ENCODE data around the gene POC1A.

The POC1A gene

GRCh38 chr3:52055537-52056351, 98.5 kb downstream of the POC1A start:
- H3K9me3 ChIP-seq (ENCODE audit: control insufficient read depth, low read length): no peaks in the 10 kb centered on the region
- peaks cover 15% of the 10 kb centered on the region for H3K36me3 ChIP-seq (ENCODE audit: control insufficient read depth, insufficient read depth, low read length, severe bottlenecking)
- H3K4me1 ChIP-seq (ENCODE audit: control insufficient read depth, insufficient read depth, low read length): peaks cover 37% of the 10 kb centered on the region
- peak; percentile 71 for DNase-seq (ENCODE audit: low read depth)
- no peaks in the 10 kb centered on the region for H3K27me3 ChIP-seq (replicated peaks; ENCODE audit: control insufficient read depth, insufficient read depth, low read length)
- peak overlapping the region; percentile 88 for H3K9ac ChIP-seq (ENCODE audit: low read length)
- peak overlapping the region; percentile 87 for H3K4me3 ChIP-seq (ENCODE audit: low read length)

- peaks cover 37% of the 10 kb centered on the region for H3K4me1 ChIP-seq (ENCODE audit: control insufficient read depth, insufficient read depth, low read length)
These were observed 99.3 kb downstream of the POC1A start for GRCh38 chr3:52054661-52055511.

GRCh38 chr3:52053307-52054304, 100.6 kb downstream of the POC1A start:
- H3K4me1 ChIP-seq (ENCODE audit: control insufficient read depth, insufficient read depth, low read length): peaks cover 37% of the 10 kb centered on the region
- H3K9me3 ChIP-seq (ENCODE audit: control insufficient read depth, low read length): no peaks in the 10 kb centered on the region
- peaks cover 28% of the 10 kb centered on the region for H3K36me3 ChIP-seq (ENCODE audit: control insufficient read depth, insufficient read depth, low read length, severe bottlenecking)
- no peak overlapping the region for H3K4me3 ChIP-seq (ENCODE audit: low read length)
- no peaks in the 10 kb centered on the region for H3K27me3 ChIP-seq (replicated peaks; ENCODE audit: control insufficient read depth, insufficient read depth, low read length)
- peak; percentile 36 for DNase-seq (ENCODE audit: low read depth)
- H3K9ac ChIP-seq (ENCODE audit: low read length): peak overlapping the region; percentile 65

More at GRCh38 chr3:52054661-52055511, 99.3 kb downstream of the POC1A start:
- Histone ChIP-seq H3K9ac (ENCODE audit: low read length) (peak overlapping the region; percentile 88), H3K36me3 (ENCODE audit: control insufficient read depth, insufficient read depth, low read length, severe bottlenecking) (peaks cover 24% of the 10 kb centered on the region), H3K27me3 (replicated peaks; ENCODE audit: control insufficient read depth, insufficient read depth, low read length) (no peaks in the 10 kb centered on the region), H3K4me3 (ENCODE audit: low read length) (peak overlapping the region; percentile 87), H3K9me3 (ENCODE audit: control insufficient read depth, low read length) (no peaks in the 10 kb centered on the region)
- DNase-seq (ENCODE audit: low read depth): peak; percentile 69

GRCh38 chr3:52052831-52053306, 101.4 kb downstream of the POC1A start:
- peak; percentile 86 for DNase-seq (ENCODE audit: low read depth)
- peak overlapping the region; percentile 51 for H3K4me3 ChIP-seq (ENCODE audit: low read length)
- H3K36me3 ChIP-seq (ENCODE audit: control insufficient read depth, insufficient read depth, low read length, severe bottlenecking): peaks cover 28% of the 10 kb centered on the region
- peak overlapping the region; percentile 65 for H3K9ac ChIP-seq (ENCODE audit: low read length)
- H3K27me3 ChIP-seq (replicated peaks; ENCODE audit: control insufficient read depth, insufficient read depth, low read length): no peaks in the 10 kb centered on the region
- peaks cover 37% of the 10 kb centered on the region for H3K4me1 ChIP-seq (ENCODE audit: control insufficient read depth, insufficient read depth, low read length)
- no peaks in the 10 kb centered on the region for H3K9me3 ChIP-seq (ENCODE audit: control insufficient read depth, low read length)

- H3K9ac ChIP-seq (ENCODE audit: low read length): no peak overlapping the region
- H3K4me1 ChIP-seq (ENCODE audit: control insufficient read depth, insufficient read depth, low read length): peaks cover 34% of the 10 kb centered on the region
- H3K36me3 ChIP-seq (ENCODE audit: control insufficient read depth, insufficient read depth, low read length, severe bottlenecking): peaks cover 28% of the 10 kb centered on the region
- H3K27me3 ChIP-seq (replicated peaks; ENCODE audit: control insufficient read depth, insufficient read depth, low read length): no peaks in the 10 kb centered on the region
- no peaks in the 10 kb centered on the region for H3K9me3 ChIP-seq (ENCODE audit: control insufficient read depth, low read length)
- no peak overlapping the region for H3K4me3 ChIP-seq (ENCODE audit: low read length)
- DNase-seq (ENCODE audit: low read depth): no peak
These were observed 102.8 kb downstream of the POC1A start for GRCh38 chr3:52051444-52051843.

GRCh38 chr3:52050571-52050970, 103.7 kb downstream of the POC1A start:
- no peak for DNase-seq (ENCODE audit: low read depth)

GRCh38 chr3:52049503-52049902, 104.7 kb downstream of the POC1A start:
- Histone ChIP-seq H3K4me1 (ENCODE audit: control insufficient read depth, insufficient read depth, low read length) (peaks cover 40% of the 10 kb centered on the region), H3K36me3 (ENCODE audit: control insufficient read depth, insufficient read depth, low read length, severe bottlenecking) (peaks cover 28% of the 10 kb centered on the region), H3K9me3 (ENCODE audit: control insufficient read depth, low read length) (no peaks in the 10 kb centered on the region), H3K4me3 (ENCODE audit: low read length) (no peak overlapping the region), H3K9ac (ENCODE audit: low read length) (no peak overlapping the region), H3K27me3 (replicated peaks; ENCODE audit: control insufficient read depth, insufficient read depth, low read length) (no peaks in the 10 kb centered on the region)
- DNase-seq (ENCODE audit: low read depth): no peak

More at GRCh38 chr3:52050571-52050970, 103.7 kb downstream of the POC1A start:
- Histone ChIP-seq H3K4me1 (ENCODE audit: control insufficient read depth, insufficient read depth, low read length) (peaks cover 43% of the 10 kb centered on the region), H3K4me3 (ENCODE audit: low read length) (no peak overlapping the region), H3K9me3 (ENCODE audit: control insufficient read depth, low read length) (no peaks in the 10 kb centered on the region), H3K36me3 (ENCODE audit: control insufficient read depth, insufficient read depth, low read length, severe bottlenecking) (peaks cover 28% of the 10 kb centered on the region), H3K9ac (ENCODE audit: low read length) (no peak overlapping the region), H3K27me3 (replicated peaks; ENCODE audit: control insufficient read depth, insufficient read depth, low read length) (no peaks in the 10 kb centered on the region)

GRCh38 chr3:52047295-52047960, 106.8 kb downstream of the POC1A start:
- Histone ChIP-seq H3K27me3 (replicated peaks; ENCODE audit: control insufficient read depth, insufficient read depth, low read length) (no peaks in the 10 kb centered on the region), H3K9ac (ENCODE audit: low read length) (no peak overlapping the region), H3K36me3 (ENCODE audit: control insufficient read depth, insufficient read depth, low read length, severe bottlenecking) (peaks cover 25% of the 10 kb centered on the region), H3K9me3 (ENCODE audit: control insufficient read depth, low read length) (no peaks in the 10 kb centered on the region), H3K4me1 (ENCODE audit: control insufficient read depth, insufficient read depth, low read length) (peaks cover 21% of the 10 kb centered on the region), H3K4me3 (ENCODE audit: low read length) (no peak overlapping the region)
- DNase-seq (ENCODE audit: low read depth): no peak

GRCh38 chr3:52046902-52047239, 107.4 kb downstream of the POC1A start:
- DNase-seq (ENCODE audit: low read depth): no peak
- Histone ChIP-seq H3K4me3 (ENCODE audit: low read length) (no peak overlapping the region), H3K36me3 (ENCODE audit: control insufficient read depth, insufficient read depth, low read length, severe bottlenecking) (peaks cover 24% of the 10 kb centered on the region), H3K4me1 (ENCODE audit: control insufficient read depth, insufficient read depth, low read length) (peaks cover 17% of the 10 kb centered on the region), H3K9me3 (ENCODE audit: control insufficient read depth, low read length) (no peaks in the 10 kb centered on the region), H3K9ac (ENCODE audit: low read length) (no peak overlapping the region), H3K27me3 (replicated peaks; ENCODE audit: control insufficient read depth, insufficient read depth, low read length) (no peaks in the 10 kb centered on the region)

- peak; percentile 96 for DNase-seq (ENCODE audit: low read depth)
These were observed 107.9 kb downstream of the POC1A start for GRCh38 chr3:52046186-52046901.

More at GRCh38 chr3:52046186-52046901, 107.9 kb downstream of the POC1A start:
- H3K9me3 ChIP-seq (ENCODE audit: control insufficient read depth, low read length): no peaks in the 10 kb centered on the region
- H3K4me1 ChIP-seq (ENCODE audit: control insufficient read depth, insufficient read depth, low read length): peaks cover 17% of the 10 kb centered on the region
- no peaks in the 10 kb centered on the region for H3K27me3 ChIP-seq (replicated peaks; ENCODE audit: control insufficient read depth, insufficient read depth, low read length)
- no peak overlapping the region for H3K4me3 ChIP-seq (ENCODE audit: low read length)
- H3K9ac ChIP-seq (ENCODE audit: low read length): no peak overlapping the region
- H3K36me3 ChIP-seq (ENCODE audit: control insufficient read depth, insufficient read depth, low read length, severe bottlenecking): peaks cover 19% of the 10 kb centered on the region
